IPS DF 6.9 (cell line): ENCODE results near the gene MKLN1.

Experiments used
- DNase-seq: peaks from one replicate; pipeline ENCODE4 v3.0.0-alpha.2; 2013; ENCODE audit warnings: low read depth, low spot score
- H3K27ac ChIP-seq: one replicate; pipeline ENCODE4 v1.5.1; 2013; ENCODE audit warnings: low read length, control low read depth
- H3K27me3 ChIP-seq: 2 replicates; pipeline ENCODE4 v1.6.1; 2013; ENCODE audit warnings: mild to moderate bottlenecking, low read length; ENCODE audit not compliant: control insufficient read depth, insufficient read depth
- H3K36me3 ChIP-seq: 2 replicates; pipeline ENCODE4 v1.6.1; 2013; ENCODE audit warnings: low read length; ENCODE audit not compliant: control insufficient read depth, insufficient read depth
- H3K4me1 ChIP-seq: 2 replicates; pipeline ENCODE4 v1.6.1; 2013; ENCODE audit warnings: low read length; ENCODE audit not compliant: control insufficient read depth, insufficient read depth
- H3K4me3 ChIP-seq: 2 replicates; pipeline ENCODE4 v1.5.1; 2013; ENCODE audit warnings: mild to moderate bottlenecking, low read length
- H3K9me3 ChIP-seq: 2 replicates; pipeline ENCODE4 v1.6.1; 2013; ENCODE audit warnings: low read length, inconsistent platforms; ENCODE audit not compliant: control insufficient read depth, insufficient read depth
- WGBS: extraction: QIAGEN DNeasy Blood & Tissue Kit; methylation state at CpG from one replicate; pipeline ENCODE4 v1.1.7; 2013; ENCODE audit warnings: mixed read lengths, missing lambda C conversion rate; ENCODE audit not compliant: insufficient read length, insufficient coverage; 5-methylcytosine and 5-hydroxymethylcytosine counted together

MKLN1 gene

GRCh38 chr7:131370523-131370968 lies 42.9 kb downstream of the MKLN1 start:
- Histone ChIP-seq H3K4me1 (no peaks in the 10 kb centered on the region; the same call in 1 of the 2 replicates), H3K27me3 (no peaks in the 10 kb centered on the region), H3K4me3 (no peak overlapping the region), H3K9me3 (no peaks in the 10 kb centered on the region), H3K36me3 (no peaks in the 10 kb centered on the region), H3K27ac (no peak overlapping the region)
- no CpG with 5 or more reads among the region's 1 CpG for WGBS
- DNase-seq, result peak; percentile 37

- Histone ChIP-seq H3K27me3 (no peaks in the 10 kb centered on the region), H3K4me3 (no peak overlapping the region), H3K36me3 (no peaks in the 10 kb centered on the region), H3K4me1 (no peaks in the 10 kb centered on the region; the same call in 1 of the 2 replicates), H3K27ac (no peak overlapping the region), H3K9me3 (no peaks in the 10 kb centered on the region)
- no peak for DNase-seq
- WGBS, result no CpG with 5 or more reads among the region's 2 CpGs
These were observed 43.7 kb downstream of the MKLN1 start for GRCh38 chr7:131371411-131371810.

- Histone ChIP-seq H3K9me3 (no peaks in the 10 kb centered on the region), H3K4me3 (no peak overlapping the region), H3K4me1 (no peaks in the 10 kb centered on the region; the same call in 1 of the 2 replicates), H3K36me3 (no peaks in the 10 kb centered on the region), H3K27me3 (no peaks in the 10 kb centered on the region), H3K27ac (no peak overlapping the region)
- WGBS, result no CpG with 5 or more reads among the region's 1 CpG
- no peak for DNase-seq
These were observed 44.9 kb downstream of the MKLN1 start for GRCh38 chr7:131372554-131372953.

- Histone ChIP-seq H3K27ac (no peak overlapping the region), H3K4me3 (no peak overlapping the region), H3K27me3 (no peaks in the 10 kb centered on the region), H3K36me3 (no peaks in the 10 kb centered on the region), H3K4me1 (no peaks in the 10 kb centered on the region), H3K9me3 (no peaks in the 10 kb centered on the region)
- no peak for DNase-seq
- no CpG with 5 or more reads among the region's 1 CpG for WGBS
These were observed 47.1 kb downstream of the MKLN1 start for GRCh38 chr7:131374821-131375220.

- Histone ChIP-seq H3K4me1 (no peaks in the 10 kb centered on the region), H3K4me3 (no peak overlapping the region), H3K9me3 (no peaks in the 10 kb centered on the region), H3K27me3 (no peaks in the 10 kb centered on the region), H3K27ac (no peak overlapping the region), H3K36me3 (no peaks in the 10 kb centered on the region)
- DNase-seq, result no peak
- WGBS, result no CpG with 5 or more reads among the region's 1 CpG
These were observed 53.6 kb downstream of the MKLN1 start for GRCh38 chr7:131381069-131381838.

- H3K9me3 ChIP-seq, result no peaks in the 10 kb centered on the region
- no peaks in the 10 kb centered on the region for H3K27me3 ChIP-seq
- no peak overlapping the region for H3K27ac ChIP-seq
- DNase-seq, result no peak
- no peaks in the 10 kb centered on the region for H3K4me1 ChIP-seq
- no peak overlapping the region for H3K4me3 ChIP-seq
- WGBS, result no CpG with 5 or more reads among the region's 2 CpGs
- no peaks in the 10 kb centered on the region for H3K36me3 ChIP-seq
These were observed 56.0 kb downstream of the MKLN1 start for GRCh38 chr7:131383417-131384285.

- WGBS, result no CpG with 5 or more reads among the region's 2 CpGs
- no peaks in the 10 kb centered on the region for H3K27me3 ChIP-seq
- no peak for DNase-seq
- H3K4me3 ChIP-seq, result no peak overlapping the region
- no peaks in the 10 kb centered on the region for H3K4me1 ChIP-seq
- H3K9me3 ChIP-seq, result no peaks in the 10 kb centered on the region
- no peaks in the 10 kb centered on the region for H3K36me3 ChIP-seq
- H3K27ac ChIP-seq, result no peak overlapping the region
These were observed 56.6 kb downstream of the MKLN1 start for GRCh38 chr7:131384286-131384635.

GRCh38 chr7:131385039-131385605 lies 57.4 kb downstream of the MKLN1 start:
- WGBS, result no CpG with 5 or more reads among the region's 8 CpGs
- Histone ChIP-seq H3K36me3 (no peaks in the 10 kb centered on the region), H3K4me3 (no peak overlapping the region), H3K27me3 (no peaks in the 10 kb centered on the region), H3K9me3 (no peaks in the 10 kb centered on the region), H3K4me1 (no peaks in the 10 kb centered on the region), H3K27ac (no peak overlapping the region)
- DNase-seq, result no peak

- Histone ChIP-seq H3K27me3 (no peaks in the 10 kb centered on the region), H3K27ac (no peak overlapping the region)
- no CpG with 5 or more reads among the region's 1 CpG for WGBS
These were observed 60.5 kb downstream of the MKLN1 start for GRCh38 chr7:131388126-131388525.

GRCh38 chr7:131390275-131390674 lies 62.6 kb downstream of the MKLN1 start:
- DNase-seq, result no peak
- H3K36me3 ChIP-seq, result no peaks in the 10 kb centered on the region
- no peaks in the 10 kb centered on the region for H3K9me3 ChIP-seq
- H3K27me3 ChIP-seq, result no peaks in the 10 kb centered on the region
- no peak overlapping the region for H3K4me3 ChIP-seq
- H3K27ac ChIP-seq, result no peak overlapping the region
- no peaks in the 10 kb centered on the region; the same call in 1 of the 2 replicates for H3K4me1 ChIP-seq
- no CpG with 5 or more reads among the region's 1 CpG for WGBS

More at GRCh38 chr7:131388126-131388525, 60.5 kb downstream of the MKLN1 start:
- H3K9me3 ChIP-seq, result no peaks in the 10 kb centered on the region
- no peak for DNase-seq
- no peaks in the 10 kb centered on the region; the same call in 1 of the 2 replicates for H3K4me1 ChIP-seq
- no peaks in the 10 kb centered on the region for H3K36me3 ChIP-seq
- no peak overlapping the region for H3K4me3 ChIP-seq
